Fibroblast of mammary gland (primary cell): ENCODE data around the gene ETDB.
"Not testable (repeated sequence)": the region's sequence is repeated elsewhere in the genome, so short reads cannot be mapped to it uniquely, and the experiment has no call there.

Experiments
- DNase-seq: peaks from one replicate; pipeline ENCODE4 v3.0.0-alpha.2; 2010; ENCODE audit warnings: low read depth
- H3K4me3 ChIP-seq: 2 replicates; pipeline ENCODE4 v1.5.1; 2011; ENCODE audit warnings: low read depth, mild to moderate bottlenecking, low read length, moderate library complexity; ENCODE audit not compliant: control insufficient read depth
- TF ChIP-seq, protein P1 (sequence below): conservative IDR thresholded peaks from 2 replicates; pipeline ENCODE4 v1.5.1; 2011; ENCODE audit warnings: low read depth, low read length, inconsistent platforms; ENCODE audit not compliant: control insufficient read depth, insufficient read depth

The ETDB gene

DNA sequence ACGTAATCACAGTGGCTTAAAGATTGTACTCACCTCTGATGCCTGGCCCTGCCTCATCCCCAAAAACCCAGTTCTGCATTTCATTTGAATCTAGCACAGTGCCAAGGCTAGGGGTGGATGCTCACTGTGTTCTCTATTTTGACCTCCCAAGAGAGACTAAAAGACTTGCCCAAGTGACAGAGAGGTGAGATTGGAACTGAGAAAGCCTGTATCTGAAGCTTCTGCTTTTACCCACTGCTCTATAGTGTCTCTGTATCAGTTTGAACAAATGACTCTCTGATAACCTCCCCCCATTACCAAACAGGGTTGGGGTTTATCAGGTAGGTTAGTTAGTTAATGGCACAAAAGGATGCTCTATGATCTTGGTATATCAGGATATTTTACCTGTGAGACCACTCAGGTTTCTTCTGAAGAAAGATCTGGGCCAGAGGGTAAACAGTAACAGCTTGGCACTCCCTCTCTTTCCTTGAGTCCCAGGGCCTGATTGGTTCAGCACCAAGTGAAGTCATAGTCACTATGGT lies at the start of gene ETDB:
Gene ETDB, minus strand, starts transcription at position 471 of the 521 bp plus-strand sequence. CDS start 1,265 bp downstream, outside the sequence.
- not testable (repeated sequence) for H3K4me3 ChIP-seq, DNase-seq

DNA sequence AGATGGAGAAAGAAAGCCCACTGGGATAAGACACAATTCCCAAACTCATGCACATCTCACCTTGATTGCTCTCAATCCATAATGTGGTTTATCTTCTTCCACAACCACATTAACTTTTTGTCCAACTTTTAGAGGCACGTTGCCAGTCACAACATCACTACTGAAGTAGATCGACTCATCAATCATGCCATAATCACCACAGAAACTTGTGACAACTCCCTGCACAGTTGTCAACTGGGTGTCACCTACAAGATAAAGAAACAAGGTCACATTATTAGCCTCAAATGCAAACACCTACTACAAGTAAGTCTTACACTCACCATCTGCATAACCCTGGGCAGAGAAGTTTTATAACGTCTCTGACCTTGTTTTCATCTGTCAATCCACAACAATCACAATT lies 49.2 kb upstream of the ETDB start:
- H3K4me3 ChIP-seq, DNase-seq: not testable (repeated sequence)

DNA sequence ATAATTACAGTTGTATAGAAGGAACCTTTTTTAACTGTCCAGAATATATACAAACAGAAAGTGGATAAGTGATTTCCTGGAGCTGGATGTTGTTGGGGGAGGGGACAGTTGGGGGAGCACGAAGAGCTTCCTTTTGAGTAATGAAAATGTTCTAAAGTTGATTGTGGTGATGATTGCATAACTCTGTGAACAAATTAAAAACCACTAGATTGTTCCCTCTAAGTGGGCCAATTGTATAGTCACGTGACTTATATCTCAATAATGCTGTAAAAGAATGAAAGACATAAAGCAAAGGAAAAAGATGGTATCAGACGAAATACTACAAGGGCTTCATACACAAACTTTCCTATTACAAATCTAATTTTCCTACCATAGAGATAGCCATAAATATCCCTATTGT lies 48.2 kb upstream of the ETDB start:
- TF ChIP-seq, protein P1, sequence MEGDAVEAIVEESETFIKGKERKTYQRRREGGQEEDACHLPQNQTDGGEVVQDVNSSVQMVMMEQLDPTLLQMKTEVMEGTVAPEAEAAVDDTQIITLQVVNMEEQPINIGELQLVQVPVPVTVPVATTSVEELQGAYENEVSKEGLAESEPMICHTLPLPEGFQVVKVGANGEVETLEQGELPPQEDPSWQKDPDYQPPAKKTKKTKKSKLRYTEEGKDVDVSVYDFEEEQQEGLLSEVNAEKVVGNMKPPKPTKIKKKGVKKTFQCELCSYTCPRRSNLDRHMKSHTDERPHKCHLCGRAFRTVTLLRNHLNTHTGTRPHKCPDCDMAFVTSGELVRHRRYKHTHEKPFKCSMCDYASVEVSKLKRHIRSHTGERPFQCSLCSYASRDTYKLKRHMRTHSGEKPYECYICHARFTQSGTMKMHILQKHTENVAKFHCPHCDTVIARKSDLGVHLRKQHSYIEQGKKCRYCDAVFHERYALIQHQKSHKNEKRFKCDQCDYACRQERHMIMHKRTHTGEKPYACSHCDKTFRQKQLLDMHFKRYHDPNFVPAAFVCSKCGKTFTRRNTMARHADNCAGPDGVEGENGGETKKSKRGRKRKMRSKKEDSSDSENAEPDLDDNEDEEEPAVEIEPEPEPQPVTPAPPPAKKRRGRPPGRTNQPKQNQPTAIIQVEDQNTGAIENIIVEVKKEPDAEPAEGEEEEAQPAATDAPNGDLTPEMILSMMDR: no peak
- DNase-seq: no peak
- no peak overlapping the region for H3K4me3 ChIP-seq

DNA sequence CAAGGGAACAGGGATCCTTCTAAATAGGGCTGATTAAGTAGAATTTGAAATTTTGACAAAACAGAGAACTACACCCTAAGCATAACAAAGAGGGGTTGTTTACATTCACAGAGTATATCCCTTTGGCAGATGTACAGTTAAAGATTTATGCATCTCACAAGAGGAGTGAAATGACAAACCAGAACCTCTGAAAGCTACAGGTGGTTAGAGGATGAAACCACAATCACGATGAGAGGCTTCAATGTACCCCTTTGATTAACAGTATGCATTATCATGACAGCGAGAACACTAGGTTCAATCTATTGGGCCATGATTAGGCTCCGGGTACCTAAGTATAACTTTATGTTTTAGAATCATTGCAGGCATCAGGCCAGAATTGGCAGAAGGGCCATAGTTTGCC lies 34.4 kb upstream of the ETDB start:
- not testable (repeated sequence) for H3K4me3 ChIP-seq, DNase-seq

DNA sequence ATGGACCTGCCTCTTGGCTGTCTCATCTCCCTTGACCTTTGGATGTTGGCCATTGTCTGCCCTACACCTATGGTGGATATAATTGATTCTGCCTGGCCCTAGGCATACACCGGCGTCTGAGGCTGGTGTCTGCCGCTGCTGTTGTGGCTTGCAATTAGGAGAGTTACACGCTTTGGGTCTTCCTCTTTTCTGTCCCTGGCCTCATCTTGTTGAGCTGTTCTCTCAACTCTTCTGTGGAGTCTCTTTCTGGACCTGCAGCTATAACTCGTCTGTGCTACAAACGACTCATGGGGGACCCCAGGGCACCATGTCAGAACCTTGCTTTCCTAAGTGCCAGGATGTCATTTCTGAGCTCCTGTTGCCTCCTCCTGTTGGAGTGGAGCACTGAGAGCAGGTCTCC lies 5.8 kb upstream of the ETDB start:
- DNase-seq, H3K4me3 ChIP-seq: not testable (repeated sequence)

DNA sequence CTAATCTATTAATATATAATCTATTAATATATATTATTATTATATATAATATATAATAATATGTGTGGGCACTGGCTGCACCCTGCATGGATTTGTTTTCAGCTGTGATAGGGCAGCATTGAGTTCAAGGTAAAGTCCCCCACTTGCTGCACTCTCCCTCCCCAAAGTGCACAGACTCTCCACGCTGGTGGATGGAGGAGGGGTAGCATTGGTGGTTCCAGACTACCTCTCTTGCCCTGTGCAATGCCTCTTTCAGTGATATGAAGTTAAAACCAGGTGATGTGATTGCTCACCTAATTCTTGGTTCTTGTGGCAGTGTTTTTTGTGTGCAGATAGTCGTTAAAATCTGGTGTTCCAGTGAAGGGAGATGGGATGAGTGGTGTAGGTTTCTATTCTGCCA lies 4.3 kb downstream of the ETDB start:
- not testable (repeated sequence) for H3K4me3 ChIP-seq, DNase-seq

DNA sequence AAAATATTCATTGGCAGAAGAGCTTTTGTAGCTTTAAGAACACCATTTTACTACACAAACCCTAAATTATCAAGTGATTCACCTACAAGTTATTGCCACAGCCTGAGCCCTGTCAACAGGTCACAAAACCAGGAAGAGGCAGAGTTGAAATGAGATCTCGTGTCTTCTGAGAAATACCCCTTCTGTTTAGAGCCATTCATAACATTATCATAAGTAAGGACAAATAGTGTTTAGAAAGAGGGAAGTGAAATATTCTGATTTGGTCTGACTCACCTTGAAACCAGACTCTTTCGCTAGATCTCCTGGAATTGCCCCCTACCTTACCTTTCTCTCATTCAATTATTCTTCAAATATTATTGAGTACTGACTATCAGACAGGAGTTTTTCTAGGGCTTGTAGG lies 5.9 kb downstream of the ETDB start:
- no peak for DNase-seq
- H3K4me3 ChIP-seq: no peak overlapping the region
- TF ChIP-seq, protein P1: no peak

DNA sequence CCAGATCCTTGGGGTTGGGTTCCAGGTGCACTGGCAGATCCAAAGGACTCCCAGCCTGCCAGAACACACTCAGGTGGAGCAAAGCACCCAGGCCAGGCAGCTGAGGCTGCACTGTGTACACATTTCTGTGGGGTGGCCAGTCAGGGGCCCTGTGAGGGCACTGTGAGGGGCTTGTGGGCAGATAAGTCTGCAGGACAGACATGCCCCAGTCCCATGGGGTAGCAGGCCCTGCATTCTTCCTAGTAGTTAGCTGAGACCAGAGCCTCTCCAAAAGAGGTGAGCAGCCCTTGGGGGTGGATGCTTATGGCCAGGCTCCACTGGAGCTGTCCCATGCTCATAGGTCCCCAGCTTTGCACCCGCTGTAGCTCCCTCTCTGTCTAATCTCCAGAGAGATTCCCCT lies 7.6 kb downstream of the ETDB start:
- no peak overlapping the region for H3K4me3 ChIP-seq
- DNase-seq: no peak
- TF ChIP-seq, protein P1: no peak

DNA sequence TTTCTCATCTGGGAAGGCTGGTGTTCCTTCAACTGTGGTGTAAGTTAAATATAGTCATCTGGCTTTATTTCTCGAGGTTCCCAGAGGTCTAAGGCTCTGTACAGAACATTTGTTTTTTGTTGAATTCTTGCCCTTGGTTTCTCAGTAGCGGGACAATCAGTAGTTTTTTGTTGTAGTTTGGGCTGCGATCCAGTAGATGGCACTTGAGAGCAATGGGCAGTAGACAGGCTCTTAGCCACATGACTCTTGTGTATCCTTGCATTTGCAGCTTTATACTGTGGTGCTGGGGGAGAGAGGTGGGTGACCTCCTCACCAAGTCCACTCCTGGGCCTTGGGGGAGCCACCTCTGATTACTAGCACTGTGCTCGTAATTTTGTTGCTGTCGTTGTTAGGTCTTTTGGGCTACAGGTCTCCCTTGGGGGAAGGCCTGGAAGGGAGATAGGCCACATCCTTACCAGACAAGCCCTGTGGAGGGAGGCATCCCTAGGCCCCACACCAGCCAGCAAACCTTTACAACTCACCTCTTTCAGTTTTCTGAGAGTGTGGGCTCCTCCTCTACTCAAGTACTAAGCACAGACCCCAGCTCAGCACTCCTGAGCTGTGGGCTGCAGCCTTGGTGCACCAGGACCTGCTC lies 8.1 kb downstream of the ETDB start:
- DNase-seq: peak; percentile 42
- H3K4me3 ChIP-seq: no peak overlapping the region
- TF ChIP-seq, protein P1: peak; percentile 81
